GM23248 (cell line): Measurements from ENCODE around the gene CRIP1.

Experiments
- EZH2 ChIP-seq: fragments of 200-600 bp; sonication (generic); IDR thresholded peaks from 2 replicates; pipeline ENCODE4 v1.6.1; 2018; ENCODE audit warnings: antibody characterized with exemption, mild to moderate bottlenecking; ENCODE audit not compliant: insufficient read depth, poor library complexity, severe bottlenecking
- EZH2phosphoT487 ChIP-seq: fragments of 200-600 bp; sonication (generic); IDR thresholded peaks from 2 replicates; pipeline ENCODE4 v1.6.1; 2018; ENCODE audit warnings: antibody characterized with exemption, moderate library complexity, mild to moderate bottlenecking, low read depth; ENCODE audit not compliant: insufficient read depth

DNA sequence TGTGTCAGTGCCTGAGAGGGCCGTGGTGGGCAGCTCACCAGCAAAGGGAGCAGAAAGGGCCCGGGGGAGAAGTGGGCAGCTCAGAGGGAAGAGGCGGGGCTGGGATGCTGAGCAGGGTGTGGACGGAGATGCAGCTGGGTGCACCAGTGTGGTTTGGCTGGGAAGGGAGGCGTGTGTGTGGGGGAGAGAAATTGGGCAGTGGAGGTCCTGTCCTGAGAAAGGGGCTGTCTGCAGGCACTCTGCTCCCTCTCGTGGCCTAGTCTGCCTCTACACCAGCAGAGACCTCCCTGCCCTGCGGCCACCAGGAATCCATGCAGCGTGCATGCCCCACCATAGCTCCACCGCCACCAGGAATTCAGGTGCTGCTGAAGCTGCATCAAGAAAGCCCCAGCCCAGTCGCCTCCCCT lies 46.1 kb downstream of the CRIP1 start:
- TF ChIP-seq EZH2phosphoT487 (no peak), EZH2 (no peak)
